SU-DHL-6 (cell line): ENCODE results near the gene ARID4A.

Source experiments
- H2AFZ ChIP-seq: fragments of 200-600 bp; sonication (generic); 2 replicates; pipeline ENCODE4 v1.6.1; 2014; ENCODE audit warnings: low read depth, mild to moderate bottlenecking, moderate library complexity, mixed read lengths, antibody characterized with exemption, low read length; ENCODE audit not compliant: severe bottlenecking
- H3F3A ChIP-seq: fragments of 200-600 bp; shearing (Covaris generic); 2 replicates; pipeline ENCODE4 v1.6.0; 2016; ENCODE audit warnings: antibody characterized with exemption, mild to moderate bottlenecking; ENCODE audit not compliant: insufficient read depth
- H3K27ac ChIP-seq: fragments of 200-600 bp; sonication (generic); 2 replicates; pipeline ENCODE4 v1.5.1; 2016; ENCODE audit warnings: low read depth, mild to moderate bottlenecking, low read length, moderate library complexity, mixed read lengths
- H3K27me3 ChIP-seq: fragments of 200-600 bp; sonication (generic), shearing (Covaris generic); 2 replicates; pipeline ENCODE4 v1.6.0; 2014; ENCODE audit warnings: mild to moderate bottlenecking, low read length
- H3K36me3 ChIP-seq: fragments of 200-600 bp; sonication (generic); 2 replicates; pipeline ENCODE4 v1.6.1; 2014; ENCODE audit warnings: mild to moderate bottlenecking, low read length, mixed read lengths
- H3K4me2 ChIP-seq: fragments of 300-600, 200-600 bp; shearing (Covaris generic), sonication (generic); 2 replicates; pipeline ENCODE4 v1.6.0; 2014; ENCODE audit warnings: low read length, low read depth, mild to moderate bottlenecking; ENCODE audit not compliant: poor library complexity, severe bottlenecking
- H3K4me3 ChIP-seq: fragments of 200-600 bp; sonication (generic); 2 replicates; pipeline ENCODE4 v1.5.1; 2014; ENCODE audit warnings: antibody characterized with exemption, low read length, mild to moderate bottlenecking, mixed read lengths; ENCODE audit not compliant: insufficient read depth, poor library complexity, severe bottlenecking
- H3K79me2 ChIP-seq: fragments of 200-600 bp; sonication (generic); 2 replicates; pipeline ENCODE4 v1.6.1; 2014; ENCODE audit warnings: mild to moderate bottlenecking, low read length, moderate library complexity; ENCODE audit not compliant: insufficient read depth
- H3K9ac ChIP-seq: fragments of 200-600 bp; sonication (generic); 2 replicates; pipeline ENCODE4 v1.7.0; 2014; ENCODE audit warnings: mild to moderate bottlenecking, low read length
- H3K9me2 ChIP-seq: fragments of 200-600 bp; sonication (generic); replicated peaks from 2 replicates; pipeline ENCODE4 v1.6.1; 2014; ENCODE audit warnings: low read length; ENCODE audit not compliant: insufficient read depth
- H3K9me3 ChIP-seq: fragments of 200-600 bp; sonication (generic); 2 replicates; pipeline ENCODE4 v1.6.1; 2014; ENCODE audit warnings: low read length, mixed read lengths; ENCODE audit not compliant: insufficient read depth
- H4K20me1 ChIP-seq: fragments of 200-600 bp; sonication (generic); 2 replicates; pipeline ENCODE4 v1.6.1; 2014; ENCODE audit warnings: low read depth, mild to moderate bottlenecking, antibody characterized with exemption, low read length, moderate library complexity, mixed read lengths
- CTCF ChIP-seq: fragments of 200-600 bp; sonication (generic); IDR thresholded peaks from one replicate; pipeline ENCODE4 v1.5.1; 2017; ENCODE audit warnings: antibody characterized with exemption, mild to moderate bottlenecking, low read length, moderate library complexity; ENCODE audit not compliant: insufficient read depth, poor library complexity, severe bottlenecking
- EZH2phosphoT487 ChIP-seq: fragments of 200-600 bp; sonication (generic), shearing (Covaris generic); conservative IDR thresholded peaks from 2 replicates; pipeline ENCODE4 v1.6.1; 2018; ENCODE audit warnings: mild to moderate bottlenecking, antibody characterized with exemption, low read length, moderate library complexity, mixed read lengths

ARID4A gene

GRCh38 chr14:58301416-58301815 is 3.1 kb downstream of the ARID4A start:
- H3K4me3 ChIP-seq: no peak overlapping the region
- H3K27ac ChIP-seq: no peak overlapping the region
- TF ChIP-seq CTCF (no peak), EZH2phosphoT487 (no peak)
- H2AFZ ChIP-seq: no peak overlapping the region
- H3K9ac ChIP-seq: no peak overlapping the region
- H3K4me2 ChIP-seq: no peak overlapping the region
- H4K20me1 ChIP-seq: peaks cover 10% of the 10 kb centered on the region; the same call in 1 of the 2 replicates
- peaks cover 45% of the 10 kb centered on the region for H3K79me2 ChIP-seq
- no peaks in the 10 kb centered on the region for H3K9me2 ChIP-seq
- no peaks in the 10 kb centered on the region for H3K9me3 ChIP-seq
- H3K36me3 ChIP-seq: peaks cover 31% of the 10 kb centered on the region
- peaks cover 8% of the 10 kb centered on the region; the same call in 1 of the 2 replicates for H3F3A ChIP-seq
- H3K27me3 ChIP-seq: no peaks in the 10 kb centered on the region

- H4K20me1 ChIP-seq: no peaks in the 10 kb centered on the region
- H3F3A ChIP-seq: peaks cover 3% of the 10 kb centered on the region; the same call in 1 of the 2 replicates
- no peak overlapping the region for H3K4me3 ChIP-seq
- no peak overlapping the region for H3K27ac ChIP-seq
- H3K4me2 ChIP-seq: no peak overlapping the region
- H3K36me3 ChIP-seq: peaks cover 37% of the 10 kb centered on the region
- H3K9me2 ChIP-seq: no peaks in the 10 kb centered on the region
- H3K9ac ChIP-seq: no peak overlapping the region
- no peaks in the 10 kb centered on the region for H3K27me3 ChIP-seq
- H3K9me3 ChIP-seq: no peaks in the 10 kb centered on the region
- no peak overlapping the region for H2AFZ ChIP-seq
- TF ChIP-seq EZH2phosphoT487: no peak
- TF ChIP-seq CTCF: no peak
- H3K79me2 ChIP-seq: peaks cover 16% of the 10 kb centered on the region
These were observed 7.4 kb downstream of the ARID4A start for GRCh38 chr14:58305730-58306129.

- peaks cover 7% of the 10 kb centered on the region for H3K79me2 ChIP-seq
- no peaks in the 10 kb centered on the region for H3K27me3 ChIP-seq
- peaks cover 3% of the 10 kb centered on the region; the same call in 1 of the 2 replicates for H4K20me1 ChIP-seq
These were observed 9.4 kb downstream of the ARID4A start for GRCh38 chr14:58307597-58308316.

More at GRCh38 chr14:58307597-58308316, 9.4 kb downstream of the ARID4A start:
- no peak for TF ChIP-seq EZH2phosphoT487
- TF ChIP-seq CTCF: no peak
- no peaks in the 10 kb centered on the region for H3K9me3 ChIP-seq
- peaks cover 37% of the 10 kb centered on the region for H3K36me3 ChIP-seq
- H2AFZ ChIP-seq: no peak overlapping the region
- H3F3A ChIP-seq: peaks cover 2% of the 10 kb centered on the region; the same call in 1 of the 2 replicates
- H3K4me3 ChIP-seq: no peak overlapping the region
- H3K27ac ChIP-seq: no peak overlapping the region
- H3K9me2 ChIP-seq: no peaks in the 10 kb centered on the region
- no peak overlapping the region for H3K4me2 ChIP-seq
- no peak overlapping the region for H3K9ac ChIP-seq
